ENCODE results near the gene RPL3. TPM values are rescaled to one million over a fixed set of nuclear protein-coding genes. Genes with fewer than 3 reads are reported as not detected.

The RPL3 gene
- total and polyA plus RNA-seq, 2 experiments from 2014 or later = 1,044 to 2,461 TPM

DNA sequence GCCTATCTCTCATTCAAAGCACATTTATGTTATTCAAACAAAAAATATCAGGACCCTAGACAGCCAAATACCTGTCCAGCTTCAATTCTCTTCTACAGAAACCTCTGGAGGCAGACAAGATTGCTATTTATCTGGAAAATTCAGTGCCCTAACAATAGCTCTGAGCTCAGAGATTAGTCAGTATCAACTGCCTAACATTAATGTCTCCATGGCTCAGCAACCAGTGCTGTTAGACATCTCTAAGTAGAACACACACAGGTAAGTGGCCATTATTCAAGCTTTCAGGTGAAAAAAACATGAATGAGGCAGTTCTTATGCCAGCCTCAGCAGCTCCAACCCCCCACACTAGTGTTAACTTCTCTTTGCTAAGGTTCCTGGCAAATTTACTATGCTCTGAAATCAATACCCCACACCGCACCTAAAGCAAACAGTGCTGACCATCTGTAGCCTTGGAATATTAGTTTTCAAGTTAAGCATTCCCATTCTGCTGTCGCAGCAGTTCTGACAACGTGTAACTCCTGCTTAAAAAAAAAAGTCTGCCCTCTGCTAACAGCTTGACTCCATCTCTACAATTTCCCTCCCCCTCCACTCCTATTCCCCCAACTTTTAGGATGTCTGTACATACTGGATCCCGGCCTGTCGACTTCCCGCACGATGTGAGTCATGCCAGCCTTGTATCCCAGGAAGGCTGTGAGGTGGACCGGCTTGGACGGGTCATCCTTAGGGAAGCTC is 1.5 kb downstream of the RPL3 start:
- H3K27ac ChIP-seq = peak overlapping the region; percentile 98
- peaks cover 31% of the 10 kb centered on the region for H3K4me1 ChIP-seq (ENCODE audit: insufficient read depth)
- no peaks in the 10 kb centered on the region for H3K9me3 ChIP-seq (ENCODE audit: low read depth)
- no peak overlapping the region for H2AFZ ChIP-seq
- WGBS (ENCODE audit: low lambda C conversion rate, missing lambda C conversion rate) = 5% methylated on average over 9 of the region's 9 CpGs
- peaks cover 59% of the 10 kb centered on the region for H4K20me1 ChIP-seq (ENCODE audit: insufficient read depth, poor library complexity, severe bottlenecking)
- peak overlapping the region; percentile 98 for H3K4me2 ChIP-seq
- DNase-seq (ENCODE audit: low spot score) = no peak
- no peaks in the 10 kb centered on the region for H3K36me3 ChIP-seq (replicated peaks; ENCODE audit: insufficient read depth, low read depth)
- H3K9me2 ChIP-seq (replicated peaks; ENCODE audit: insufficient read depth) = no peaks in the 10 kb centered on the region
- H3K4me3 ChIP-seq = peak overlapping the region; percentile 62
- H3K79me2 ChIP-seq = peaks cover 53% of the 10 kb centered on the region
- no peak for TF ChIP-seq EZH2phosphoT487 (IDR thresholded peaks at IDR 0.05; ENCODE audit: low read depth, severe bottlenecking, unreplicated experiment)
- TF ChIP-seq, protein P1, sequence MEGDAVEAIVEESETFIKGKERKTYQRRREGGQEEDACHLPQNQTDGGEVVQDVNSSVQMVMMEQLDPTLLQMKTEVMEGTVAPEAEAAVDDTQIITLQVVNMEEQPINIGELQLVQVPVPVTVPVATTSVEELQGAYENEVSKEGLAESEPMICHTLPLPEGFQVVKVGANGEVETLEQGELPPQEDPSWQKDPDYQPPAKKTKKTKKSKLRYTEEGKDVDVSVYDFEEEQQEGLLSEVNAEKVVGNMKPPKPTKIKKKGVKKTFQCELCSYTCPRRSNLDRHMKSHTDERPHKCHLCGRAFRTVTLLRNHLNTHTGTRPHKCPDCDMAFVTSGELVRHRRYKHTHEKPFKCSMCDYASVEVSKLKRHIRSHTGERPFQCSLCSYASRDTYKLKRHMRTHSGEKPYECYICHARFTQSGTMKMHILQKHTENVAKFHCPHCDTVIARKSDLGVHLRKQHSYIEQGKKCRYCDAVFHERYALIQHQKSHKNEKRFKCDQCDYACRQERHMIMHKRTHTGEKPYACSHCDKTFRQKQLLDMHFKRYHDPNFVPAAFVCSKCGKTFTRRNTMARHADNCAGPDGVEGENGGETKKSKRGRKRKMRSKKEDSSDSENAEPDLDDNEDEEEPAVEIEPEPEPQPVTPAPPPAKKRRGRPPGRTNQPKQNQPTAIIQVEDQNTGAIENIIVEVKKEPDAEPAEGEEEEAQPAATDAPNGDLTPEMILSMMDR (IDR thresholded peaks at IDR 0.05; ENCODE audit: poor library complexity) = no peak
- TF ChIP-seq EZH2 (IDR thresholded peaks at IDR 0.05; ENCODE audit: borderline replicate concordance) = no peak
- no peaks in the 10 kb centered on the region for H3K27me3 ChIP-seq

DNA sequence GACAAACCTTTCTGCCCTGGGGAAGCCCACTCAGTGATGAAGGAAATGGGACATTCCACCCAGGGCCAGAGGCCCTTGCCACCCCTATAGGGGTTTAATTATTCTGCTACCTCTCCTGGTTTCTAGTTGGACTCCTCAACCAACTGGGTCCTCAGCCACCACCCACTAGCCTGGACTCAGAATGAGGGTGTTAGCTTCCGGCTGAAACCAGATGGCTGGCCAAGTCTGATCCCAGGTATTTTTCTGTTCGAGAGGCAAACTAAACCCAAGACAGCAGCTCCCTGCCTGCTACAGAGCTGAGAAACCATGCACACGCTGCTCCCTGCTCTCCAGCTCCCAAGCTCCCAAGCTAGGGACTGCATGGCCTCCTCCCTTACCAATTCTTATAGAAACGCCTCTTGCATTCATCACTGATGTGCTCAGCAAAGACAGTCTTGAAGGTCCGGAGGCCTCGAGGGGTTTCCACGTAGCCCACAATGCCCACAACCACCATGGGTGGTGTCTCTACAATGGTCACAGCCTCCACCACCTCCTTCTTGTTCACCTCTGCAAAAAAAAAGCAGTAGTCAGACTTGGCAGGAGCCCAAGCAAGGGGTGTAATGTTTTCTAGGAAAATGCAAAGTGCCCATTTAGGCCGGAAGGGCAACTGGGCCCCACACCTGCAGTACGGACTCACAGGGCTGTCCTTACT is 2.2 kb downstream of the RPL3 start:
- peaks cover 31% of the 10 kb centered on the region for H3K4me1 ChIP-seq (ENCODE audit: insufficient read depth)
- H3K27ac ChIP-seq = peak overlapping the region; percentile 98
- H2AFZ ChIP-seq = no peak overlapping the region
- TF ChIP-seq, protein P1 (IDR thresholded peaks at IDR 0.05; ENCODE audit: poor library complexity) = no peak
- TF ChIP-seq EZH2phosphoT487 (IDR thresholded peaks at IDR 0.05; ENCODE audit: low read depth, severe bottlenecking, unreplicated experiment) = no peak
- no peak for TF ChIP-seq EZH2 (IDR thresholded peaks at IDR 0.05; ENCODE audit: borderline replicate concordance)
- WGBS (ENCODE audit: low lambda C conversion rate, missing lambda C conversion rate) = 41% methylated on average over 9 of the region's 9 CpGs
- H3K36me3 ChIP-seq (replicated peaks; ENCODE audit: insufficient read depth, low read depth) = no peaks in the 10 kb centered on the region
- H4K20me1 ChIP-seq (ENCODE audit: insufficient read depth, poor library complexity, severe bottlenecking) = peaks cover 66% of the 10 kb centered on the region
- no peaks in the 10 kb centered on the region for H3K9me2 ChIP-seq (replicated peaks; ENCODE audit: insufficient read depth)
- peak overlapping the region; percentile 62 for H3K4me3 ChIP-seq
- DNase-seq (ENCODE audit: low spot score) = no peak
- H3K27me3 ChIP-seq = no peaks in the 10 kb centered on the region
- peaks cover 53% of the 10 kb centered on the region for H3K79me2 ChIP-seq
- H3K4me2 ChIP-seq = peak overlapping the region; percentile 98
- no peaks in the 10 kb centered on the region for H3K9me3 ChIP-seq (ENCODE audit: low read depth)

DNA sequence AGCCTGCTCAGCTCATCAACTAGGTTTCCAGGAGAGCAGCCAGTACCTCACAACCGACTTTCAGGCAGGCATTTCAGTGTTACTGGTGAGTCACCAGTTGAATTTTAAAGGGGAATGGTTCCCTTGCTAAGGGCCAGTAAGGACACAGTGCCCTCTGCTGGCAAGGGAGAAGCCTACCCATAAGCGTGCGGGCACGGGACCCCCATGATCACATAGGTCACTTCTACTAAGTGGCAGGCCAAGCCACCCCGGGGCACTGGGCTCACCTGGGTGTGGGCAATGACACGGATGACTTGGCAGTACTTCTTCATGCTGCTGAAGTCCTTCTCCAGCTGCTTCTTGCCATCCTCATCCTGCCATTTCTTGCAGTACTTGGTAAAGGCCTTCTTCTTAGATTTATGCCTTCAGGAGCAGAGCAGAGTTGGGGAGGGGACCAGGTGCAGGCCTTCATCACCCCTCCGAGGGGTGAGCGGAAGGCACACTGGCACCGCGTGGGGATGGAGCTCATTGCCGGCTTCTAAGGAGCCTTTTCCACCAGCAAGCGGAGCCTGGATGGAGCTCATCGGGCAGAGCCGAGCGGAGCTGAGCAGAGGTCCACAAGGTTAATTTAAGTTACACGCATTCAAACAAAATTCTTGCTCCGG is 2.9 kb downstream of the RPL3 start:
- DNase-seq (ENCODE audit: low spot score) = peak; percentile 91
- Histone ChIP-seq H3K36me3 (replicated peaks; ENCODE audit: insufficient read depth, low read depth) (no peaks in the 10 kb centered on the region), H3K4me1 (ENCODE audit: insufficient read depth) (peaks cover 31% of the 10 kb centered on the region), H4K20me1 (ENCODE audit: insufficient read depth, poor library complexity, severe bottlenecking) (peaks cover 73% of the 10 kb centered on the region), H3K4me3 (peak overlapping the region; percentile 62), H2AFZ (no peak overlapping the region), H3K4me2 (peak overlapping the region; percentile 98), H3K27ac (no peak overlapping the region), H3K9me3 (ENCODE audit: low read depth) (no peaks in the 10 kb centered on the region), H3K9me2 (replicated peaks; ENCODE audit: insufficient read depth) (no peaks in the 10 kb centered on the region), H3K79me2 (peaks cover 53% of the 10 kb centered on the region), H3K27me3 (no peaks in the 10 kb centered on the region)
- TF ChIP-seq, protein P1 (IDR thresholded peaks at IDR 0.05; ENCODE audit: poor library complexity) = peak; percentile 79
- TF ChIP-seq EZH2phosphoT487 (IDR thresholded peaks at IDR 0.05; ENCODE audit: low read depth, severe bottlenecking, unreplicated experiment) = no peak
- WGBS (ENCODE audit: low lambda C conversion rate, missing lambda C conversion rate) = 52% methylated on average over 17 of the region's 17 CpGs
